Activated CD8-positive, alpha-beta T cell treated with anti-CD3 and anti-CD28 coated beads for 36 hours (primary cell): Measurements from ENCODE around the gene STBD1. TPM values are rescaled to one million over a fixed set of nuclear protein-coding genes. Genes with fewer than 3 reads are reported as not detected.

Experiments
- total RNA-seq, 2 experiments: library from RNA; stranded (reverse); gene quantifications; one replicate each; pipeline ENCODE4 v1.2.3, GENCODE V29; 2021

The STBD1 gene
- total RNA-seq, 2 experiments from 2014 or later = 0.18 to 0.29 TPM

Other genes starting within 250 kb of the STBD1 start
- not detected for gene ART3, start 232.0 kb upstream of the STBD1 start, total RNA-seq
- gene NUP54, start 158.3 kb upstream of the STBD1 start, total RNA-seq = 10 to 100 TPM; 61.7 to 61.9 TPM
- 1 to 10 TPM; 2.6 to 3.1 TPM for gene SCARB2, start 92.9 kb upstream of the STBD1 start, total RNA-seq
- not detected for gene FAM47E, start 55.0 kb upstream of the STBD1 start, total RNA-seq
- gene CCDC158, start 114.4 kb downstream of the STBD1 start, total RNA-seq = not detected
- gene SHROOM3, start 128.5 kb downstream of the STBD1 start, total RNA-seq = not detected